HUES48 (cell line): ENCODE measurements around the gene WASF2.

Source experiments
- H3K27ac ChIP-seq: one replicate; pipeline ENCODE4 v1.7.0; 2013; ENCODE audit warnings: low read depth, low read length, inconsistent platforms
- H3K27me3 ChIP-seq: 2 replicates; pipeline ENCODE4 v1.6.1; 2013; ENCODE audit warnings: mild to moderate bottlenecking, low read length; ENCODE audit not compliant: control insufficient read depth, insufficient read depth
- H3K36me3 ChIP-seq: 2 replicates; pipeline ENCODE4 v1.6.1; 2013; ENCODE audit warnings: low read length; ENCODE audit not compliant: control insufficient read depth, insufficient read depth
- H3K4me1 ChIP-seq: 2 replicates; pipeline ENCODE4 v1.6.1; 2013; ENCODE audit warnings: mild to moderate bottlenecking, low read length; ENCODE audit not compliant: control insufficient read depth, insufficient read depth
- H3K4me3 ChIP-seq: 2 replicates; pipeline ENCODE4 v1.5.1; 2013; ENCODE audit warnings: mild to moderate bottlenecking, low read depth, low read length
- H3K9ac ChIP-seq: 2 replicates; pipeline ENCODE4 v1.6.1; 2013; ENCODE audit warnings: mild to moderate bottlenecking, low read depth, low read length, moderate library complexity
- H3K9me3 ChIP-seq: 2 replicates; pipeline ENCODE4 v1.6.1; 2013; ENCODE audit warnings: low read length; ENCODE audit not compliant: control insufficient read depth, insufficient read depth

WASF2 gene

DNA sequence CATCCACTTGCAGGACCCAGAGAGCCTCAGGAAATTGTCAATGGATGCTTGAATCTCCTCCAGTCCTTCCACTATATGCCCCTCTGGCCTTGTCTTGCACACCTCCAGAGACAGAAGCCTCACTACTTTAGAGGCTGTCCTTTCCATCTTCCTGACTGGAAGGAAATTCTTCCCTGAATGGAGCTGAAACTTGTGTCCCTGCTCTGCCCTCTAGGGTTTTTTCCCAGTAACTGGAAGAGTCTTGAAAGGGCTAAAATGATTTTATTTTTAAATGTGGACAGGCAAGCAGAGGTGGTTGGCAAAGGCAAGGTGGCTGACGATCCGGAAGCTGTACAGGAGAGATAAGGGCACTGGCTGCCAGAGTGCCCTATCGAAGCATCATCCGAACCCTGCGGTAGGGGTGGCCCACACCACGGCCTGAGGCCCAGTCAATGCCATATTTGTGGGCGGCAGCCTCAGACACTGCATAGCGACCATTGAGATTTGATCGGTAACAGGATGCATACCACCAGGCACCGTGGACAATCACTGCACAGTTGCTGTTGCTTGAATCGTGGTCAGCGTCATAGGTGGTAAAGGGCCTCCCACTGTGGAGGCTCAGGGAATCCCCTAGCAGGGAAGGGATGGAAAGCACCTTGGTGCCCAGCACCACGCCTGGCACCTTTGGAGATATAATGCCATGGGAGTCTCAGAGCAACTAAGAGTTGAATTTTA is 120.9 kb downstream of the WASF2 start:
- Histone ChIP-seq H3K4me3 (no peak overlapping the region), H3K4me1 (peaks cover 19% of the 10 kb centered on the region), H3K27ac (no peak overlapping the region), H3K9ac (no peak overlapping the region), H3K27me3 (no peaks in the 10 kb centered on the region), H3K9me3 (no peaks in the 10 kb centered on the region), H3K36me3 (no peaks in the 10 kb centered on the region)

DNA sequence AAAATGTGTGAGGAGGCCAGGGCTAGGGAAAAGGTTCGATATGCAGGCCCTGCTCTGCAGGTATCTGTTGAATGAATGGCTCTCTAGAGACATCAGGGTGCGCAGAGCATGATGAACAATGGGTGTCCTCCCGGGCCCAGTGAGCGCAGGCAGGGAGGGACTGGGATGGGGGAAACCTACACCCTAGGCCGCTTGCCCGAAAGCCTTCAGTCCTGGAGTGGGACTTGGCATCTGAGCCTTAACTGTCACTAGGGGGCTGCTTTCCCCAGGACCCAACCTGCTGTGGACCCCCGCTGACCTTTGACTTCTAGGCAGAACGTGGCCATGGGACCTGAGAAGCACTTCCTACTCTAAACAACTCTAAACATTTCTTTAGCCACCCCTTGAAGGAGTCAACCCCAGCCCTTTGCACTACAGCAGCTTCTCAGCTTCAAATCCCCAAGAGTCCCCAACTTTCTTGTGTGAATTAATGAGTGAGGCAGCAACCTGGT is 122.8 kb downstream of the WASF2 start:
- Histone ChIP-seq H3K36me3 (no peaks in the 10 kb centered on the region), H3K4me3 (peak overlapping the region; percentile 69), H3K27me3 (0 out of 2 replicates have a peak, but pooled peaks cover 2% of the 10 kb centered on the region), H3K4me1 (peaks cover 19% of the 10 kb centered on the region), H3K9me3 (no peaks in the 10 kb centered on the region), H3K9ac (no peak overlapping the region), H3K27ac (peak overlapping the region; percentile 79)

DNA sequence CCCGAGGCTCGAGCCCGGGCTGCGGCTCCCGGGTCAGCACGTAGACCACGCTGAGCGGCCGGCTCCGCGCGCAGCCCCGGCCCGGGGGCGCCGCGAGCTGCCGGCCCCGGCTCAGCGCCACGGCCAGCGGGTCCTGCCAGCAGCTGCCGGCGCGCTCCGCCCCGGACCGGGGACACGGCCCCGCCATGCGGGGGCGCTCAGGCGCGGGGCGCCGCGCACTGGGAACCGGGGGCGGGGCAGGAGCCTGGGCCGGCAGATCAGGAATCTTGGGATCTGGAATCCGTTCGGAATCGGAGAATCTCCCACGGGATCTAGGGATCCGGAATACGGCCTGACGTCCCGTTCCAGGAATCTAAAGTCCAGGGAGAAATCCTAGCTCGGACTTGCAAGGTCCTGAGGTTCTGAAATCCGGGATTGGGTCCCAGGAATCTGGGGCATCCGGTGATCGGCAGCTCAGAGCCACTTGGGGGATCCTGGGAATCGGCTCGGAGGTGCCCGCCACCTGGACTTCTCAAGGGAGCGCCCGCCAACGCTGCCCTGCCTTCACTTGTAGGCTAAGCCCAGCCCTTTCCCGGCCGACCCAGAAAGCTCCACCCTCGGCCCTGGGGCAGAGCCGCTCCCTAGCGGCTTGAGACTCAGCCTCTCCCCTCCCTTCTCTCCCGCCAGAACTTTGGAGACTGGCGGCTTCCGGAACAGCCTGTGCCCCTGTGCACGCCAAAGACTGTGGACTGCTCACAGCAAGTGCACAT is 123.4 kb downstream of the WASF2 start, which contains the start of gene MAP3K6:
Gene MAP3K6, minus strand, starts transcription at position 551 of the 749 bp plus-strand sequence. Its CDS starts 364 bp downstream, at position 187.
- Histone ChIP-seq H3K4me1 (peaks cover 19% of the 10 kb centered on the region), H3K27ac (peak within 1 kb of the TSS; percentile 79)

DNA sequence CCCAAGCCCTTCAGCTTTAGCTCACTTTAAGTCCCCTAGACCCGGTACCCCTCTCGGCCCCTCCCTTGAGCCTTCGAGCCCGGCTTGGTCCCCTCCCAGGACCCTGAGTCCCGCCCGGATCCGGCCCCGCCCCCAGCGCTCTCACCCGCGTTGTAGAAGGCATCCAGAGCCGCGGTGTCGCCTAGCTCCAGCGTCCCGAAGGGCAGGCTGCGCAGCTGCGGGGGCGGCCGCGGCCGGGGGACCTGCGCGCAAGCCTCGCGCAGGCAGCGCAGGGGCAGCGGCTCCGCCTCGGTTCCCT is 123.9 kb downstream of the WASF2 start:
- Histone ChIP-seq H3K9ac (no peak overlapping the region; the same call in 1 of the 2 replicates), H3K27ac (peak overlapping the region; percentile 50), H3K9me3 (no peaks in the 10 kb centered on the region)

More for the DNA sequence above, 123.4 kb downstream of the WASF2 start, which contains the start of gene MAP3K6:
- Histone ChIP-seq H3K4me3 (peak within 1 kb of the TSS; percentile 69), H3K27me3 (peaks cover 8% of the 10 kb centered on the region), H3K36me3 (no peaks in the 10 kb centered on the region), H3K9ac (no peak within 1 kb of the TSS; the same call in 1 of the 2 replicates), H3K9me3 (no peaks in the 10 kb centered on the region)

DNA sequence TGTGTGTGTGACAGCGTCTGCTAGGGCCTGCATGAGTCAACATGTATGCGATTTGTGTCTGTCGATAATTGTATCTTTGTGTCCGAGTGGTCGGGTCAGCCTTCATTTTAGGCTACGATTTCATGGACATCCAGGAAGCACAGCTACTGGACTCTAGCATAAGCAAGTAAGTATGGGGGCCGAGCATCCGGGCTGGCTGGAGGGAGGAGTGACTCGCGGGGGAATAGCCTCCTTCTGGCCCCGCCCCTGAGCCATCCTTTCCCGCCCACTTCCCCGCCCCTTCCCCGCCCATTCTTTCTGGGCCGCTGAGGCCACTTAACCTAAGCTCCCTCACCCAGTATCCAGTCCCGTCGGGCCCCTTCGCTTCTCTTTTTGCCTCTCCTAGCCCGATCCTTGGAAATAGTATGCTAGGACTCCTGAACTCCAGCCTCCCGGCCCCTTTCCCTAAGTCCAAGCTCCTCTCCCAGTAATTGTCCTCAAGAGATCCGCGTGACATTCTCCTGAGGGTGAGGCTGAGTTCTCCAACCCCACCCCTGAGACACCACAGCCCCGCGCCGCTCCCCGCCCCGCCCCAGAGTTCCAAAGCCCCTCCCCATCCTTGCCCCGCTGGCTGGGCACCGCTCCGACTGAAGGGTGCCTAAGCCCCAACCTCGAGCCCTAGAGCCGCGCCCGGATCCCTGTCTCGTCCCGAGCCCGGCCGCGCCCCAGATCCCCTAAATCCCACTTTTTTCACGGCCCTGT is 124.4 kb downstream of the WASF2 start:
- Histone ChIP-seq H3K36me3 (no peaks in the 10 kb centered on the region), H3K9me3 (no peaks in the 10 kb centered on the region), H3K9ac (no peak overlapping the region), H3K27me3 (peaks cover 18% of the 10 kb centered on the region), H3K4me3 (peak overlapping the region; percentile 69), H3K4me1 (peaks cover 19% of the 10 kb centered on the region), H3K27ac (peak overlapping the region; percentile 50)

More for the DNA sequence above, 123.9 kb downstream of the WASF2 start:
- H3K27me3 ChIP-seq = peaks cover 13% of the 10 kb centered on the region
- H3K4me3 ChIP-seq = peak overlapping the region; percentile 69
- H3K36me3 ChIP-seq = no peaks in the 10 kb centered on the region
- peaks cover 19% of the 10 kb centered on the region for H3K4me1 ChIP-seq

DNA sequence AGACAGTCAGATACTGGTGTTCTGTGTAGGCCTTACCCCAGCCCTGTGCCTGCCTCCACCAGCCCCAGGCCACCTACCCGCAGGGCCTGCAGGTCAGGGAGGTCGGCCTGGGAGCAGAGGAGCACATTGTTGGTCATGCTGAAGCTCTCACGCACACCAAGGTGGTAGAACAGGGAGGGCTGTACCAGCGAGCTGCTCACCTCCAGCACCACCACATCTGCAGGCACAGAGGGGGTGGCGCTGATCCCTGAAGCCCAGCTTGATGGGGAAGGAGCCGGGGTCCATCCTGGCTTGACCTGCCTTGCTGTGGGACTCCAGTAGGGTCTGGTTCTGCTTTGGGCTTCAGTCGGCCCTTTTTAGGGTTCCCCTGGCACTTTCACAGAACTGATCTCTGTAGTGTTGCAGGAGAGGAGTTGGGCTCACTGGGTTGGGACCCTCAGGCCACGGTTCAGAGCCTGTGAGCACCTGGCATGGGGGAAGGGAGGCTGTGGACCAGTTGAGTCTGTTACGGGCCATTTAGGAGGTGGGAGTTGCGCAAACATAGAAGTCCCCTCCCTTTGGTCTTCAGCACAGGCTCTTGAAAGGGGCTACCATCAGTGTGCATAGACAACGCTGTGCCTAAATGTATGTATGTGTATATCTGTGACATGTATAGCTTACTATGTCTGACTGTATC is 125.1 kb downstream of the WASF2 start:
- peaks cover 22% of the 10 kb centered on the region for H3K4me1 ChIP-seq
- no peak overlapping the region for H3K9ac ChIP-seq
- peaks cover 25% of the 10 kb centered on the region for H3K27me3 ChIP-seq
- no peaks in the 10 kb centered on the region for H3K36me3 ChIP-seq
- H3K4me3 ChIP-seq = peak overlapping the region; percentile 69; the same call in 1 of the 2 replicates
- no peak overlapping the region for H3K27ac ChIP-seq
- no peaks in the 10 kb centered on the region for H3K9me3 ChIP-seq

DNA sequence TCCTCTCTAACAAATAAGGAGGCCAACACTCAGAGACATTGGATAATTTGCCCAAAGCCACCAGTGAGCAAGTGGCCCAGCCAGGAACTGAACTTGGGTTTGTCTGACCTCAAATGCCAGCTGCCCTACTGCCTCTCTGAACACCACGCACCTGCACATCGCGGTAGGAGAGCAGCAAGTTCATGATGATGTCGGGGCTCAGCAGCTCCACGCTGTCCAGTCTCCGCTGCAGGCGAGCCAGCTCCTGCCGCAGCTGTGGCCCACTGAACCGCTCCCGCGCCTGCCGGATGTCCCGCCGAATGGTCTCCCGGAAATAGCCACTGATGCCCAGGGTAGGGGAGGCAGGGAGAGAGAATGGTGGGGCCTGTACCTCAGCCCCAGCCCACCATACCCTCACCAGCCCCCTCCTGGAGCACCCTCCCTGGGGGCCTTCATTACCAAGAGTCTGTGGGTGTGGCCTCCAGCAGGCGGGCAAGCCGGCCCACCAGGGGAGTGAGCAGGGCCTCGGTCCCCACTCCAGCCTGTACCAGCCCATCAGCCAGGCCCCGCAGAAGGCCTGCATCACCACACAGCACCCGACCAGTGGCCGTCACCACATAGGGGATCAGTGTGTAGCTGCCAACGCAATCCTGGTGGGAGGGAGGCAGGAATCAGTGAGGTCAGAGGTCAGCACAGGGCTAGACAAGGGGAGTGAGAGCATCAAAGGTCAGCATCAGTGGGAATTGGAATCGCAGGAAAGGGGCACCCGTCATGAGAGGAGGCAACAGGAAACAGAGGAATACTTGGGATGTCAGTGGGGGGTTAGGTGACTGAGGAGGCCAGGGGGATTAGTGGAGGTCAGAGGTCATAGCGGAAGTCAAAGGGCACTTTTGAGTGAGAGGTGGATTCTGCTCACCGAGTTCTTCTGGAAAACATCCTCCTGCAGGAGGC is 125.9 kb downstream of the WASF2 start:
- Histone ChIP-seq H3K27ac (no peak overlapping the region), H3K4me1 (peaks cover 23% of the 10 kb centered on the region), H3K27me3 (peaks cover 33% of the 10 kb centered on the region), H3K36me3 (no peaks in the 10 kb centered on the region), H3K9ac (no peak overlapping the region), H3K4me3 (no peak overlapping the region), H3K9me3 (no peaks in the 10 kb centered on the region)

DNA sequence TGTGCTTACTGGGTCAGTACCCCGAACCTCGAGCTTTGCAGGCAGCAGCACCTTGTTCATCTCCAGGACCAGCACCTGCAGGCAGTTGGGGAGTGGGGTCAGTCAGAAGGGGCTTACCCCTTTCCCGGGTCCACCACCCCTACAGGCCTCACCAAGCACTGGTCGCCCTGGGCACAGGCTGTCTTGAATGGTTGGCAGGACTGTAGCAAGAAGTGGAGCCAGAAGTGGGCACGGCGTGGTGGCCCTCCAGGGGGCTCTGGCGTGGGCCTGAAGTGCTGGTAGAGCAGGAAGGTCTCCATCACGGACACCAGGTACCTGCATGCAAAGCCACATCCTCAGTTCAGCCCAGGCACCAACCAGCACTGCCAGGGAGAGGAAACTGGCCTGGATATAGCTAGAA is 128.4 kb downstream of the WASF2 start:
- Histone ChIP-seq H3K9ac (no peak overlapping the region), H3K36me3 (no peaks in the 10 kb centered on the region), H3K27ac (no peak overlapping the region), H3K4me1 (peaks cover 18% of the 10 kb centered on the region), H3K27me3 (peaks cover 47% of the 10 kb centered on the region), H3K9me3 (no peaks in the 10 kb centered on the region), H3K4me3 (no peak overlapping the region; the same call in 1 of the 2 replicates)

DNA sequence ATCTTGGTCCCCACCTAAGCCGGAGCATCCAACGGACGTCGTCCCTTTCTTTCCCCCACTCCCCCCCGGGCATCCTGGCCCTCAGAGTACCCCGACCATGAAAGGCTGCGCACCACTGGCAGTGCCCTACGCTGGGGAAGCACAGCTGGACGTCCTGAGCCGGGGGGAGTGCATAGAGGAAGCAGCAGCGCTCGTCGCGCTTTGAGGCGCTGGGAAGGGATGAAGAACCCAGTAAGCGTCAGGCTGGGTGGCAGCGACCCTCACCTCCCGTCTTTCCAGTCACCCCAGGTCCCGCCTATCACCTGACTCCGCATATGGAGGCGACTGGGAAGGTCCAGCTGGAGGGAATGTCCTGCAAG is 128.9 kb downstream of the WASF2 start:
- Histone ChIP-seq H3K27ac (no peak overlapping the region), H3K27me3 (peaks cover 47% of the 10 kb centered on the region), H3K9ac (no peak overlapping the region), H3K4me3 (peak overlapping the region; percentile 80), H3K9me3 (no peaks in the 10 kb centered on the region), H3K36me3 (no peaks in the 10 kb centered on the region), H3K4me1 (peaks cover 18% of the 10 kb centered on the region)
